Mononuclear cell (primary cell): ENCODE results near the gene ARHGEF37. TPM values are rescaled to one million over a fixed set of nuclear protein-coding genes. Genes with fewer than 3 reads are reported as not detected.

Experiments
- H3K27me3 ChIP-seq: 2 replicates; pipeline ENCODE4 v1.6.0; 2011; ENCODE audit warnings: low read length, control low read depth; ENCODE audit not compliant: insufficient read depth
- H3K4me1 ChIP-seq: 2 replicates; pipeline ENCODE4 v1.5.1; 2011; ENCODE audit warnings: mild to moderate bottlenecking, low read length, control low read depth; ENCODE audit not compliant: insufficient read depth
- H3K4me3 ChIP-seq: 2 replicates; pipeline ENCODE4 v1.5.1; 2011; ENCODE audit warnings: mild to moderate bottlenecking, low read length, moderate library complexity
- H3K9me3 ChIP-seq: 2 replicates; pipeline ENCODE4 v1.5.1; 2011; ENCODE audit warnings: low read depth, mild to moderate bottlenecking, control low read depth, low read length
- total RNA-seq: library from RNA; depleted of rRNA; stranded (reverse); fragments of >200 nt; gene quantifications from one replicate; pipeline ENCODE4 v1.2.3, GENCODE V29; 2012

ARHGEF37 gene
- total RNA-seq, 1 donor: not detected

DNA sequence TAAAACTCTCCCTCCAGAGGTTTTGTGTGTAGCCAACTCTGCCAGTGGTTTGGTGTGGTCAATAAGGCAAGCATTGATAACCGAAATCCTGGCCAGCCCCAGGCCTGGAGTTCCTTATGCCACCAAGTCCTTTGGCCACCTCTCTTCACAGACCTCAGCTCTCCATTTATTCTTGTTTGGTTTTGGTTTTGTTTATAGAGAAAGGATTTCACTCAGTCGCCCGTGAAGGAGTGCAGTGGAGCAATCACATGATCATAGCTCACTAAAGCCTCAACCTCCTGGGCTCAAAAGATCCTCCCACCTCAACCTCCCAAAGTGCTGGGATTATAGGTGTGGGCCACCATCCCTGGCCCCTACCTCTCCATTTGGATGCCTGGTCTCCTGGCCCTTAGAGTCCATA lies 93.4 kb downstream of the ARHGEF37 start:
- Histone ChIP-seq H3K27me3 (no peaks in the 10 kb centered on the region), H3K4me1 (peaks cover 37% of the 10 kb centered on the region)

DNA sequence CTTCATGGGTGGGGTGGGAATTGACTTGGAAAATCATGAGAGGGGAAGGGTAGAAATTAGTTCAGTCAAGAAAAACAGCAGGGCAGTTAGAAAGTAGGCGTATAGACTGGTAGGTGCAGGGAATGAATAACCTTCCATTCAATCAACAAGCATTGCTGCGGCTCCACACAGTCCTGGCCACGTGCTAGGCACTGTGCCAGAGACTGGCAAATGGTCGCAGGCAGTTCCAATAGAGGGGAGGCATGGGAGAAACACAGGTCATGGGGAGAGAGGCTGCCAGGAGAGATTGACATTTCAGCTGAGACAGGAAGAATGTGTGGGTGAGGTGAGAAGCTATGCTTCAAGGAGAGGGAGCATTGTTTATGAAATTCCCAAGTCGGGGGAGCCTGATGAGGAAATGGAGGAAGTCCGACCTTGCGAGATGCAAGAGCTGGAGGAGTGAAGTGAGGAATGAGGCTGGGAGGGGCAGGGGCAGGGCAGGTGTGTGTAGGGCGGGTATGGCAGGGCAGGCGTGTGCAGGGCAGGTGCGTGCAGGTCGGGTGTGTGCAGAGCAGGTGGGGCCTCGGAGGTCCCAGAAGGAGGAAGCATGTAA lies 94.4 kb downstream of the ARHGEF37 start:
- Histone ChIP-seq H3K27me3 (no peaks in the 10 kb centered on the region), H3K4me3 (no peak overlapping the region), H3K4me1 (peaks cover 47% of the 10 kb centered on the region), H3K9me3 (no peaks in the 10 kb centered on the region)

More for the DNA sequence above, 93.4 kb downstream of the ARHGEF37 start:
- no peak overlapping the region for H3K4me3 ChIP-seq
- H3K9me3 ChIP-seq: no peaks in the 10 kb centered on the region

- Histone ChIP-seq H3K4me3 (no peak overlapping the region), H3K4me1 (peaks cover 67% of the 10 kb centered on the region), H3K9me3 (no peaks in the 10 kb centered on the region), H3K27me3 (no peaks in the 10 kb centered on the region)
Observed at GRCh38 chr5:149677731-149678130, 96.4 kb downstream of the ARHGEF37 start.

GRCh38 chr5:149679876-149680809 lies 98.8 kb downstream of the ARHGEF37 start:
- Histone ChIP-seq H3K27me3 (no peaks in the 10 kb centered on the region), H3K4me3 (no peak overlapping the region), H3K9me3 (no peaks in the 10 kb centered on the region), H3K4me1 (peaks cover 82% of the 10 kb centered on the region)

DNA sequence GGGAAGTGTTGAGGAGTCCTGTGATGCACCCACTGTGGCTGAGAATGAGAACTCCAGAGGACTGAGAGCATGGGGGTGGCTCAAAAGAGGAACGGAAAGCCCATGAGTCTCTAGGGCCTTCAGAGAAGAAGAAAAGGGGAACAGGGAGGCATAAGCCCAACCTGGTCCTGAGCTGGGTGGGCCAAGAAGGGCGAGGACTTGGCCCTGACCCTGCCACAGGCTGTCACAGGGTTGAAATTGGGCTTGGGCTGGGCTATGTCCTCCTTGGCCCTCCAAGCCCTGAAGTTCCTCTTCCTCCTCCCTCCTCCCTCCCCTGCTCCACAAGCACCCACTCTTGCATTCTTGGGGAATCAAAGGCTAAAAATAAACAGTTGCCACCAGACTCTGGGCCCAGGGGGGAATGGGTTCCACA lies 99.5 kb downstream of the ARHGEF37 start:
- Histone ChIP-seq H3K4me1 (peaks cover 79% of the 10 kb centered on the region), H3K9me3 (no peaks in the 10 kb centered on the region), H3K4me3 (no peak overlapping the region), H3K27me3 (no peaks in the 10 kb centered on the region)

DNA sequence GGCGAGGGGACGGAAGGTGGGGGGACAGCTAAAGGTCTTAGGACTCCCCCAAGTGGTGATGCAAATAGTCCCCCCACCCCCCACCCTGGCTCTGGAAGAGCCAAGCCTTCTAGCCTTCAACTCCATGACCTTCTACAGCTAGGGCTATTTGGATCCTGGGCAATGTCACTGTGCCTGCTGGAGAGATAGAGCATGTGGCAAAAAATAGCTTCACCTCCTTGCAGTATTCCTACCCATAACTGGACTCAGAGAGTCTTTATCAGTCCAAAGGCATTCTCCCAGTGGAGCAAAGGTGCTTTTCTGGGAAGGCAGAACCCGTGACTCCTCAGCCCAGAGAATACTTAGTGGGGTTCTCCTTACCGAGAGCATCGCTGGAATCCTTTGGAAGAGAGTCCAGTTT lies 100.0 kb downstream of the ARHGEF37 start:
- no peak overlapping the region for H3K4me3 ChIP-seq
- peaks cover 75% of the 10 kb centered on the region for H3K4me1 ChIP-seq
- H3K27me3 ChIP-seq: no peaks in the 10 kb centered on the region
- no peaks in the 10 kb centered on the region for H3K9me3 ChIP-seq

GRCh38 chr5:149681922-149682321 lies 100.6 kb downstream of the ARHGEF37 start:
- H3K4me3 ChIP-seq: no peak overlapping the region
- peaks cover 74% of the 10 kb centered on the region for H3K4me1 ChIP-seq
- H3K27me3 ChIP-seq: no peaks in the 10 kb centered on the region
- H3K9me3 ChIP-seq: no peaks in the 10 kb centered on the region

DNA sequence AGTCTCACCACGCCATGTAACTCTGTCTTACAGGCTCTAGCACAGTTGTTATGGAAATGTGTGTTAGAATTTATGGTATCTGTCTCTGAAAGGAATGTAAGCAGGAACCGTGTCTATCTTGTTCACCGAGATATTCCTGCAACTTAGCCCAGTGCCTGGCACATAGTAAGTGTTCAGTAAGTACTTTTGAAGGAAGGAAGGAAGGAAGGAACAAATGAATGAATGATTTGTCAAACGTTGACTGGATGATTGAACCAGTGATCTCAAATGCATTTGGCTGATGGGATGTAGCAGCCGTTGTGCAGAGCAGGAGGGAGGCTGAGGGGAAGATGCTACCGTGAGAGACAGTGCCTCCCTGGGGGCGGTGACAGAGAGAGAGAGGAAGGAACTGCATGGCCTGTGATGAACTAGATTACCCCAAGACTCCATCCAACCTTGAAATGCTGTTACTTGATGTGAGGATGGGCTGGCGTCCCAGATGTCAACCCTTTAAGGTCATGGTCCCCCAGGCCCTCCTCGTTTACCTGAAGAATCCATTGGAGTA lies 101.3 kb downstream of the ARHGEF37 start:
- H3K4me1 ChIP-seq: peaks cover 68% of the 10 kb centered on the region
- no peaks in the 10 kb centered on the region for H3K9me3 ChIP-seq
- no peaks in the 10 kb centered on the region for H3K27me3 ChIP-seq
- H3K4me3 ChIP-seq: no peak overlapping the region

GRCh38 chr5:149683964-149684363 lies 102.7 kb downstream of the ARHGEF37 start:
- no peaks in the 10 kb centered on the region for H3K9me3 ChIP-seq
- peaks cover 70% of the 10 kb centered on the region for H3K4me1 ChIP-seq
- H3K4me3 ChIP-seq: no peak overlapping the region
- no peaks in the 10 kb centered on the region for H3K27me3 ChIP-seq

DNA sequence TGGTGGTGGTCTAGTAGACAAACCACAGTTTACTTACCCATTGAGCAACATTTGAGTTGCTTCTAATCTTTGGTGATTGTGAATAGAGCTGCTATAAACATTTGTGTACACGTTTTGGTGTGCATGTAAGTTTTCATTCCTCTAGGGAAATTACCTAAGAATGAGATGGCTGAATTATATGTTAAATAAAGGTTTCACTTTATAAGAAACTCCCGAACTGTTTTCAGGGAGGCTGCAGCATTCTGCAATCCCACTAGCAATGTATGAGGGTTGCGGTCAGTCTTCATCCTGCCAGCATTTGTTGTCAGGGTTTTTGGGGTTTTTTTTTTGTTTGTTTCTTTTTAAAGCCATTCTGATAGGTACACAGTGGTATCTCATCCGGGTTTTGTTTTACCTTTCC lies 103.1 kb downstream of the ARHGEF37 start:
- Histone ChIP-seq H3K9me3 (no peaks in the 10 kb centered on the region), H3K4me1 (peaks cover 68% of the 10 kb centered on the region), H3K27me3 (no peaks in the 10 kb centered on the region), H3K4me3 (no peak overlapping the region)

Other genes with a start within 250 kb of the ARHGEF37 start
- 24.9 TPM for gene GRPEL2, start 236.0 kb upstream of the ARHGEF37 start, total RNA-seq
- 9.2 TPM for gene PCYOX1L, start 223.5 kb upstream of the ARHGEF37 start, total RNA-seq
- not detected for gene IL17B, start 202.2 kb upstream of the ARHGEF37 start, total RNA-seq
- gene CSNK1A1, start 30.1 kb upstream of the ARHGEF37 start, total RNA-seq: 249 TPM
- gene PPARGC1B, start 148.8 kb downstream of the ARHGEF37 start, total RNA-seq: 2.6 TPM